HCT116 (cell line): ENCODE data around the gene LRRC73. TPM values are rescaled to one million over a fixed set of nuclear protein-coding genes. Genes with fewer than 3 reads are reported as not detected.

Experiments
- ATAC-seq: fragments of 200-7000 bp; cut with Tn5 transposase; 2 replicates; pipeline ENCODE4 v1.9.1; 2020; ENCODE audit warnings: mild to moderate bottlenecking, moderate library complexity
- BruUV-seq: library from RNA; stranded (reverse); fragments of 400-500 nt; replicated peaks from 2 replicates; lab custom pipeline; 2021; lab: Mats Ljungman, UMichigan
- CTCF ChIA-PET: fragments of 300-600 bp; sonication (Branson Sonifier 250); formaldehyde crosslinking; loops from one replicate; lab custom pipeline; 2021; ENCODE audit warnings: antibody characterized with exemption; lab: Charles Lee
- POLR2A ChIA-PET: fragments of 300-600, 350-600 bp; sonication (Branson Sonifier 250); formaldehyde crosslinking; loops from one replicate; lab custom pipeline; 2021; ENCODE audit warnings: antibody characterized with exemption; lab: Charles Lee
- RAD21 ChIA-PET, 2 experiments: fragments of 300-600 bp; sonication (Branson Sonifier 250); formaldehyde crosslinking; loops; one replicate each; lab custom pipeline; 2023; ENCODE audit warnings: low total read pairs in 2 of 2; ENCODE audit not compliant: uncharacterized antibody in 2 of 2, unreplicated experiment in 2 of 2, low non-redundant PET in 1 of 2; lab: Charles Lee
- DNase-seq: peaks from one replicate; pipeline ENCODE4 v3.0.0-alpha.2; 2010; ENCODE audit warnings: low read depth, low spot score
- H2AFZ ChIP-seq: fragments of 200-600 bp; shearing (Covaris generic), sonication (generic); 2 replicates; pipeline ENCODE4 v1.6.1; 2017; ENCODE audit warnings: low read depth, mixed run types, mixed read lengths, antibody characterized with exemption, low read length; ENCODE audit not compliant: poor library complexity, severe bottlenecking
- H3K27ac ChIP-seq: 2 replicates; pipeline ENCODE4 v1.5.1; 2012; ENCODE audit warnings: low read depth, low read length
- H3K27me3 ChIP-seq: fragments of 200-600 bp; sonication (generic); 2 replicates; pipeline ENCODE4 v1.6.1; 2016; ENCODE audit warnings: mixed run types, low read length, mixed read lengths; ENCODE audit not compliant: insufficient read depth
- H3K36me3 ChIP-seq, 2 experiments: fragments of 200-500 bp in 1 of 2; fragments of 200-600 bp in 1 of 2; sonication (Bioruptor generic) in 1 of 2; sonication (generic) in 1 of 2; 2 replicates each; pipeline versions ENCODE4 v1.5.1 to v1.6.1; 2014 to 2016; ENCODE audit warnings: low read length in 2 of 2, inconsistent platforms in 1 of 2, mixed read lengths in 1 of 2, mixed run types in 1 of 2; ENCODE audit not compliant: insufficient read depth in 2 of 2, control insufficient read depth in 1 of 2
- H3K4me1 ChIP-seq, 2 experiments: fragments of 200-600 bp in 1 of 2; sonication (generic) in 1 of 2; 2 replicates each; pipeline versions ENCODE4 v1.5.1 to v1.6.1; 2012 to 2017; ENCODE audit warnings: low read length in 2 of 2, inconsistent platforms in 1 of 2, mild to moderate bottlenecking in 1 of 2, mixed read lengths in 1 of 2, mixed run types in 1 of 2, moderate library complexity in 1 of 2; ENCODE audit not compliant: insufficient read depth in 2 of 2, control insufficient read depth in 1 of 2
- H3K4me2 ChIP-seq: fragments of 200-600 bp; sonication (generic); 2 replicates; pipeline ENCODE4 v1.6.1; 2017; ENCODE audit warnings: mixed run types, low read length, mixed read lengths
- H3K4me3 ChIP-seq, 2 experiments: fragments of 200-600 bp in 1 of 2; sonication (generic) in 1 of 2; replicated peaks in 1 of 2; 2 replicates each; pipeline ENCODE4 v1.5.1; 2011 to 2016; ENCODE audit warnings: low read length in 2 of 2, control low read depth in 1 of 2, low read depth in 1 of 2, mild to moderate bottlenecking in 1 of 2, mixed read lengths in 1 of 2, mixed run types in 1 of 2
- H3K79me2 ChIP-seq: fragments of 200-600 bp; sonication (generic); 2 replicates; pipeline ENCODE4 v1.6.1; 2017; ENCODE audit warnings: mild to moderate bottlenecking, mixed run types, low read length, moderate library complexity, mixed read lengths; ENCODE audit not compliant: insufficient read depth
- H3K9ac ChIP-seq: fragments of 200-600 bp; sonication (generic); 2 replicates; pipeline ENCODE4 v1.6.1; 2016; ENCODE audit warnings: low read length, mixed read lengths
- H3K9me2 ChIP-seq: fragments of 200-600 bp; sonication (generic), shearing (Covaris generic); 2 replicates; pipeline ENCODE4 v1.6.1; 2017; ENCODE audit warnings: mixed run types, mild to moderate bottlenecking, moderate library complexity; ENCODE audit not compliant: insufficient read depth
- H3K9me3 ChIP-seq, 2 experiments: fragments of 200-500 bp in 1 of 2; fragments of 200-600 bp in 1 of 2; sonication (Bioruptor generic) in 1 of 2; sonication (generic) in 1 of 2; 2 replicates each; pipeline ENCODE4 v1.6.1; 2014 to 2017; ENCODE audit warnings: low read length in 2 of 2, mixed read lengths in 2 of 2, inconsistent platforms in 1 of 2, low read depth in 1 of 2, mild to moderate bottlenecking in 1 of 2, mixed run types in 1 of 2, moderate library complexity in 1 of 2; ENCODE audit not compliant: control insufficient read depth in 1 of 2, insufficient read depth in 1 of 2
- H4K20me1 ChIP-seq: fragments of 200-600 bp; sonication (generic), shearing (Covaris generic); 2 replicates; pipeline ENCODE4 v1.6.1; 2017; ENCODE audit warnings: mixed run types, mild to moderate bottlenecking, moderate library complexity; ENCODE audit not compliant: insufficient read depth
- CEBPB ChIP-seq: IDR thresholded peaks from 2 replicates; pipeline ENCODE4 v1.6.1; 2012; ENCODE audit warnings: low read depth
- ELF1 ChIP-seq: IDR thresholded peaks from 2 replicates; pipeline ENCODE4 v1.6.1; 2012; ENCODE audit warnings: low read depth, borderline replicate concordance
- EZH2phosphoT487 ChIP-seq: fragments of 200-600 bp; IDR thresholded peaks from 2 replicates; pipeline ENCODE4 v1.6.1; 2018; ENCODE audit warnings: antibody characterized with exemption, borderline replicate concordance
- JUND ChIP-seq: IDR thresholded peaks from 2 replicates; pipeline ENCODE4 v1.6.1; 2012
- POLR2A ChIP-seq: IDR thresholded peaks from 2 replicates; pipeline ENCODE4 v1.7.0; 2011; ENCODE audit warnings: borderline replicate concordance; ENCODE audit not compliant: insufficient read depth, insufficient read length; ENCODE audit errors: extremely low read depth
- SIN3A ChIP-seq: IDR thresholded peaks from 2 replicates; pipeline ENCODE4 v1.6.1; 2012; ENCODE audit warnings: low read depth
- SP1 ChIP-seq: IDR thresholded peaks from 2 replicates; pipeline ENCODE4 v1.6.1; 2012; ENCODE audit warnings: low read depth
- SRF ChIP-seq: IDR thresholded peaks from 2 replicates; pipeline ENCODE4 v1.6.1; 2012; ENCODE audit warnings: low read depth
- TCF7L2 ChIP-seq: IDR thresholded peaks from 2 replicates; pipeline ENCODE4 v1.7.0; 2011; ENCODE audit warnings: borderline replicate concordance, inconsistent platforms; ENCODE audit not compliant: insufficient read depth, insufficient read length; ENCODE audit errors: extremely low read depth
- YY1 ChIP-seq: IDR thresholded peaks from 2 replicates; pipeline ENCODE4 v1.6.1; 2011; ENCODE audit warnings: low read length, low read depth, moderate library complexity, mild to moderate bottlenecking; ENCODE audit not compliant: insufficient replicate concordance; ENCODE audit errors: extremely low read depth
- ZBTB33 ChIP-seq: IDR thresholded peaks from 2 replicates; pipeline ENCODE4 v1.6.1; 2011; ENCODE audit warnings: mild to moderate bottlenecking, low read length, moderate library complexity; ENCODE audit not compliant: insufficient replicate concordance; ENCODE audit errors: extremely low read depth
- ZNF274 ChIP-seq: fragments of 200-500 bp; sonication (Bioruptor generic); IDR thresholded peaks from 2 replicates; pipeline ENCODE4 v1.6.1; 2014; ENCODE audit warnings: mild to moderate bottlenecking, low read depth, low read length, inconsistent platforms
- intact Hi-C: fragments of 100-400 bp; cut with micrococcal nuclease; formaldehyde crosslinking; loops from 2 replicates; pipeline ENCODE4 v1.10.0; 2022
- total RNA-seq: library from RNA; stranded (reverse); gene quantifications from one replicate; pipeline ENCODE4 v1.2.1, GENCODE V29; 2021; ENCODE audit not compliant: unreplicated experiment
- TF ChIP-seq, protein P1 (sequence below): IDR thresholded peaks from 2 replicates; pipeline ENCODE4 v1.6.1; 2012
- TF ChIP-seq, protein P2 (sequence below): IDR thresholded peaks from 2 replicates; pipeline ENCODE4 v1.6.1; 2012; ENCODE audit warnings: low read depth

The LRRC73 gene
- total RNA-seq, 1 experiment from 2014 or later: 1.2 TPM

DNA sequence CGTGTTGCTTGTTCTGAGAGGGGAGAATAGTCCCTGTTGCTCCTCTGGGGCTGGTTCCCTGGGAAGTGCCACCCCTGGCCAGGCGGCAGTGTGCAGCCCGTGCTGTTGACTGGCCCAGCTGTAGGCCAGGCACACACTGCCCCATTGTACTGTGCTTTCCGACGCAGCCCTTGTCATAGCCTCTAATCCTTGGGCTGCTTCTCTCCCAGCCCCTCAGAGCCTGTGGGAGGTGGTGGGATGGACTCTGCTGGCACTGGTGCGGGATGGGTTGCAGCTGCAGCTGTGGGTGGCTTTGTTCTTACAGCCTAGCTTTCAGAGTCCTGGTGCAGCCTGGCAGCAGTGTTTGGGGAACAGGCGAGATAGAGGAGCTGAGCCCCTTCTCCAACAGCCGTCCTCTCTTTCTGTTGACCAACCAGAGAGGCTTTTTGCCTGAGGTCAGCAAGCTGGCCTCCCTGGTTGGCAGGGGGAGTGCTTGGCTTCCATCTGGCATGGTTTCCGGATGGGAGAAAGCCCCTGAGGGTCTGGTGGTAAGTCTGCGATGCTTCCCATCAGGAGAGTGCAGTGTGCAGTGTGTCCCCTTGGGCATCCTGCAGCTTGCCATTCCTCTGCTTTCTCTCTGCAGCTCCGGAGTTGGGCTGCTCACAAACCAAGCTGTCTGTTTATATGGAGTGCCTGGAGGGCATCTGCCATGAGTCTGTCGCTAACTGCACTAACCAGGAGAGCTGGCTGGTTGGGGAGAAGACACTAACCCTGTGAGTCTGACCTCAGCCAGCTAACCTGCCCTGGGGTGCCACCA is 20.7 kb downstream of the LRRC73 start:
- no peak for ATAC-seq
- Histone ChIP-seq H3K4me3 (no peak overlapping the region), H3K4me1 (peaks cover 2 to 25% of the 10 kb centered on the region in 2 experiments; a peak in 3 of 4 replicates), H2AFZ (no peak overlapping the region), H3K9ac (no peak overlapping the region), H3K36me3 (no peaks in the 10 kb centered on the region), H3K27ac (no peak overlapping the region), H4K20me1 (no peaks in the 10 kb centered on the region), H3K79me2 (peaks cover 52% of the 10 kb centered on the region), H3K27me3 (no peaks in the 10 kb centered on the region), H3K4me2 (no peak overlapping the region), H3K9me2 (no peaks in the 10 kb centered on the region), H3K9me3 (no peaks in the 10 kb centered on the region)
- TF ChIP-seq SIN3A (no peak), EZH2phosphoT487 (no peak), SP1 (no peak), YY1 (no peak), ZNF274 (no peak), SRF (no peak), JUND (no peak), CEBPB (no peak), TCF7L2 (no peak), ELF1 (no peak), ZBTB33 (no peak), POLR2A (no peak)
- TF ChIP-seq, protein P1, sequence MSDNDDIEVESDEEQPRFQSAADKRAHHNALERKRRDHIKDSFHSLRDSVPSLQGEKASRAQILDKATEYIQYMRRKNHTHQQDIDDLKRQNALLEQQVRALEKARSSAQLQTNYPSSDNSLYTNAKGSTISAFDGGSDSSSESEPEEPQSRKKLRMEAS: no peak
- TF ChIP-seq, protein P2, sequence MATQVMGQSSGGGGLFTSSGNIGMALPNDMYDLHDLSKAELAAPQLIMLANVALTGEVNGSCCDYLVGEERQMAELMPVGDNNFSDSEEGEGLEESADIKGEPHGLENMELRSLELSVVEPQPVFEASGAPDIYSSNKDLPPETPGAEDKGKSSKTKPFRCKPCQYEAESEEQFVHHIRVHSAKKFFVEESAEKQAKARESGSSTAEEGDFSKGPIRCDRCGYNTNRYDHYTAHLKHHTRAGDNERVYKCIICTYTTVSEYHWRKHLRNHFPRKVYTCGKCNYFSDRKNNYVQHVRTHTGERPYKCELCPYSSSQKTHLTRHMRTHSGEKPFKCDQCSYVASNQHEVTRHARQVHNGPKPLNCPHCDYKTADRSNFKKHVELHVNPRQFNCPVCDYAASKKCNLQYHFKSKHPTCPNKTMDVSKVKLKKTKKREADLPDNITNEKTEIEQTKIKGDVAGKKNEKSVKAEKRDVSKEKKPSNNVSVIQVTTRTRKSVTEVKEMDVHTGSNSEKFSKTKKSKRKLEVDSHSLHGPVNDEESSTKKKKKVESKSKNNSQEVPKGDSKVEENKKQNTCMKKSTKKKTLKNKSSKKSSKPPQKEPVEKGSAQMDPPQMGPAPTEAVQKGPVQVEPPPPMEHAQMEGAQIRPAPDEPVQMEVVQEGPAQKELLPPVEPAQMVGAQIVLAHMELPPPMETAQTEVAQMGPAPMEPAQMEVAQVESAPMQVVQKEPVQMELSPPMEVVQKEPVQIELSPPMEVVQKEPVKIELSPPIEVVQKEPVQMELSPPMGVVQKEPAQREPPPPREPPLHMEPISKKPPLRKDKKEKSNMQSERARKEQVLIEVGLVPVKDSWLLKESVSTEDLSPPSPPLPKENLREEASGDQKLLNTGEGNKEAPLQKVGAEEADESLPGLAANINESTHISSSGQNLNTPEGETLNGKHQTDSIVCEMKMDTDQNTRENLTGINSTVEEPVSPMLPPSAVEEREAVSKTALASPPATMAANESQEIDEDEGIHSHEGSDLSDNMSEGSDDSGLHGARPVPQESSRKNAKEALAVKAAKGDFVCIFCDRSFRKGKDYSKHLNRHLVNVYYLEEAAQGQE: no peak
- no TSS peak for BruUV-seq
- RAD21 ChIA-PET: no interaction called here
- POLR2A ChIA-PET: interaction anchor here (0.7 kb wide), 1 partner anchor 32 kb away, joined by 3 read pairs; no protein-coding TSS in a partner anchor
- no peak for DNase-seq
- CTCF ChIA-PET: no interaction called here
- intact Hi-C loops: no loop called here
